NB4 (cell line): Measurements from ENCODE around the gene CHCHD3.

Experiments
- CTCF ChIP-seq: IDR thresholded peaks from one replicate; pipeline ENCODE4 v1.5.1; 2012; ENCODE audit warnings: low read depth, low read length
- MYC ChIP-seq: IDR thresholded peaks from 2 replicates; pipeline ENCODE4 v1.6.1; 2011; ENCODE audit warnings: low read depth, low read length

- no peak for TF ChIP-seq CTCF
- no peak for TF ChIP-seq MYC
Measured at GRCh38 chr7:132840199-132840598, 241.7 kb downstream of the CHCHD3 start.
